Right atrium auricular region (tissue), 2 donors: ENCODE data around the gene GTF3C5. TPM values are rescaled to one million over a fixed set of nuclear protein-coding genes. Genes with fewer than 3 reads are reported as not detected.
A peak's percentile ranks its signal among the peaks of the same experiment; 100 is the strongest.

ENCODE experiments used
- DNase-seq: peaks from one replicate; pipeline ENCODE4 v3.0.0-alpha.2; 2019; ENCODE audit warnings: low spot score
- H3K27ac ChIP-seq, 2 donors: fragments of 200-600 bp; sonication (generic); 1 replicate in 1 of 2; 2 replicates in 1 of 2; pipeline ENCODE4 v1.5.1; 2016 to 2019
- H3K27me3 ChIP-seq, 2 donors: fragments of 200-600 bp; sonication (generic); one replicate each; pipeline versions ENCODE4 v1.5.1 to v1.6.0; 2017 to 2019
- H3K36me3 ChIP-seq: fragments of 200-600 bp; sonication (generic); one replicate; pipeline ENCODE4 v1.5.1; 2016
- H3K4me1 ChIP-seq, 2 donors: fragments of 200-600 bp; sonication (generic); one replicate each; pipeline versions ENCODE4 v1.5.1 to v1.6.0; 2017 to 2019
- H3K4me3 ChIP-seq, 2 donors: fragments of 200-600 bp; sonication (generic); 1 replicate in 1 of 2; 2 replicates in 1 of 2; pipeline ENCODE4 v1.5.1; 2017 to 2019; ENCODE audit warnings: mild to moderate bottlenecking in 1 of 2, moderate library complexity in 1 of 2
- H3K9me3 ChIP-seq, 2 donors: fragments of 200-600 bp; sonication (generic); one replicate each; pipeline ENCODE4 v1.5.1; 2019
- CTCF ChIP-seq, 2 donors: fragments of 200-600 bp; sonication (generic); IDR thresholded peaks; one replicate each; pipeline ENCODE4 v1.5.1; 2019; ENCODE audit warnings: antibody characterized with exemption in 2 of 2
- total RNA-seq, 2 donors: library from RNA; depleted of rRNA; stranded (reverse); fragments of >200 nt; gene quantifications; one replicate each; pipeline ENCODE4 v1.1.0, GENCODE V29; 2016

The GTF3C5 gene
- total RNA-seq, 2 donors from 2014 or later: 30.5 to 31.1 TPM

- no peak for DNase-seq
These were observed 64.1 kb downstream of the GTF3C5 start for GRCh38 chr9:133094842-133095393.

GRCh38 chr9:133098104-133098754, 67.4 kb downstream of the GTF3C5 start:
- Histone ChIP-seq H3K4me1 (no peaks in the 10 kb centered on the region), H3K27ac (no peak overlapping the region), H3K36me3 (peaks cover 64% of the 10 kb centered on the region), H3K4me3 (no peak overlapping the region), H3K9me3 (peaks cover 4 to 21% of the 10 kb centered on the region in 2 donors), H3K27me3 (no peaks in the 10 kb centered on the region)
- no peak for DNase-seq
- TF ChIP-seq CTCF (IDR thresholded peaks at IDR 0.05): no peak

More at GRCh38 chr9:133094842-133095393, 64.1 kb downstream of the GTF3C5 start:
- H3K4me1 ChIP-seq: no peaks in the 10 kb centered on the region
- peaks cover 4 to 21% of the 10 kb centered on the region in 2 donors for H3K9me3 ChIP-seq
- peaks cover 33% of the 10 kb centered on the region for H3K36me3 ChIP-seq
- TF ChIP-seq CTCF (IDR thresholded peaks at IDR 0.05): peak in 1 of 2 donors; percentile 42
- no peak overlapping the region for H3K4me3 ChIP-seq
- H3K27ac ChIP-seq: no peak overlapping the region
- no peaks in the 10 kb centered on the region for H3K27me3 ChIP-seq

- no peak for TF ChIP-seq CTCF (IDR thresholded peaks at IDR 0.05)
- DNase-seq: no peak
- Histone ChIP-seq H3K4me1 (peaks cover 0 to 6% of the 10 kb centered on the region in 2 donors), H3K4me3 (no peak overlapping the region), H3K27ac (no peak overlapping the region), H3K27me3 (no peaks in the 10 kb centered on the region), H3K9me3 (peaks cover 4 to 21% of the 10 kb centered on the region in 2 donors), H3K36me3 (peaks cover 70% of the 10 kb centered on the region)
These were observed 68.1 kb downstream of the GTF3C5 start for GRCh38 chr9:133098871-133099270.

- no peak for TF ChIP-seq CTCF (IDR thresholded peaks at IDR 0.05)
- Histone ChIP-seq H3K36me3 (peaks cover 81% of the 10 kb centered on the region), H3K4me1 (peaks cover 0 to 7% of the 10 kb centered on the region in 2 donors), H3K27ac (no peak overlapping the region), H3K9me3 (peaks cover 2 to 19% of the 10 kb centered on the region in 2 donors), H3K4me3 (no peak overlapping the region), H3K27me3 (no peaks in the 10 kb centered on the region)
- no peak for DNase-seq
These were observed 69.1 kb downstream of the GTF3C5 start for GRCh38 chr9:133099726-133100505.

- no peak for TF ChIP-seq CTCF (IDR thresholded peaks at IDR 0.05)
- H3K36me3 ChIP-seq: peaks cover 87% of the 10 kb centered on the region
- H3K9me3 ChIP-seq: peaks cover 0 to 11% of the 10 kb centered on the region in 2 donors
- peaks cover 0 to 7% of the 10 kb centered on the region in 2 donors for H3K4me1 ChIP-seq
- H3K27ac ChIP-seq: no peak overlapping the region
- DNase-seq: no peak
- no peak overlapping the region for H3K4me3 ChIP-seq
- H3K27me3 ChIP-seq: no peaks in the 10 kb centered on the region
These were observed 69.9 kb downstream of the GTF3C5 start for GRCh38 chr9:133100506-133101355.
